GM19238 (cell line): ENCODE data around the gene GRIFIN.
A peak's percentile ranks its signal among the peaks of the same experiment; 100 is the strongest.
"Not testable (repeated sequence)": the region's sequence is repeated elsewhere in the genome, so short reads cannot be mapped to it uniquely, and the experiment has no call there.

Experiments used
- DNase-seq: peaks from one replicate; pipeline ENCODE4 v3.0.0; 2011; ENCODE audit warnings: low spot score; ENCODE audit not compliant: insufficient read length

The GRIFIN gene

GRCh38 chr7:2460188-2460587, 16.0 kb downstream of the GRIFIN start:
- DNase-seq = no peak

DNA sequence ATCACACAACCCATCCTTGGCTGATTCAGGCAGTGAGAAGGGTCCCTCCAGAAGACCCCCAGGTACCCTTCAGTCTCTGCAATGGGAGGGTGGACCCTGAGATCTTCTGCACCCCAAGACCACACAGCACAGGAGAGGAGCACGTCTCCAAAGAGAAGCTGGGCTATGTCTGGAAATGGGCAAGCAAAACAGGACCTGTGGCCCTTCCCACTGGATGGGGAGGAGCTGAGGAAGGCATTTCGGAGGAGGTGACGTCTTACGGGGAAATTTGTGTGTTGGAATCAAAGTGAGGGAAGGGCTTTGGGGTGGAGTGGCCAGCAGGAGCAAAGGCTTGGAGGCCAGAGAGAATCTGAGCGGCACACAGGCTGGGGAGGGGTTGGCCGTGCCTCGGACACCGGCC, 16.5 kb downstream of the GRIFIN start:
- no peak for DNase-seq

GRCh38 chr7:2453849-2454248, 22.3 kb downstream of the GRIFIN start:
- not testable (repeated sequence) for DNase-seq

- DNase-seq = no peak
Measured at GRCh38 chr7:2452643-2453270, 23.4 kb downstream of the GRIFIN start.

GRCh38 chr7:2452074-2452507, 24.1 kb downstream of the GRIFIN start:
- DNase-seq = no peak

DNA sequence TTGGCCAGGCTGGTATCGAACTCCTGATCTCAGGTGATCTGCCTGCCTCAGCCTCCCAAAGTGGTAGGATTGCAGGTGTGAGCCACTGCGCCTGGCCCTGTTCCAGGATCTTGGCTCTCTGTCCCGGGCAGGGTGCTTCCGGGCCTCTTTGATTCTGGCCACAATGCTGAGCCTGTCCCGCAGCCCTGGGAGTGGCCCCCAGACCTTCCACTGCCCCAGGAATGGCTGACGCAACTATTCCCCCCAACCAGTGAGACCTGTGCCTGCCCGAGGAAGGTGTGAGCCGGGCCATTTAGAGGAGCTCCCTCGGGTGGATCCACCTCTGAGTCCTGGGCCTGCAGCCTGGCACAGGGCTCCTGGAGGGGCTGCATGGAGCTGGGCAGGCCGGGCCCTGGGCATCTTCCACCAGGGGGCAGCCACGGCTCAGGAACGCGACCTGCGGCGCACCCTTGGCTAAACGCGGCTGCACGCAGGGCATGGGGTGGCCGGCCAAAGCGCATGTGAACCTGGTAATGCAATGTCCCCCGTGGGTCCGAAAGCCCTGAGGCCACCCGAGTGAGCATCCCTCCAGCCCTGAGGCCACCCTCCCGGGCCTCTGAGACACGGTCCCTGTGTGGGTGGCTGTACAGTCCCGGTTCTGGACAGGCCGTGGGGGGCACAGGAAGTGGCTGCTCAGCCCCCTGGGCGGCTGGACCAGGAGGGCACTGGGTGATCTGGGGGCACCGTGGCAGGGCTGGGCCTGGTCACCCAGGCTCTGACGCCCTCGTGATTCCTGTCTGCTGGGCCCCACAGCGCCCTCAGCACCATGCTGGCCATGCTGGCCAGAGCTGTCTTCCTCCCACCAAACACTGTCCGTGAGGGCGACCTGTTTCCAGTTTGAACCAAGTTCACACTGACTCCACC, 24.8 kb downstream of the GRIFIN start:
- DNase-seq = peak; percentile 91

GRCh38 chr7:2450198-2451107, 25.7 kb downstream of the GRIFIN start:
- no peak for DNase-seq

- no peak for DNase-seq
Measured at GRCh38 chr7:2446676-2447075, 29.5 kb downstream of the GRIFIN start.

DNA sequence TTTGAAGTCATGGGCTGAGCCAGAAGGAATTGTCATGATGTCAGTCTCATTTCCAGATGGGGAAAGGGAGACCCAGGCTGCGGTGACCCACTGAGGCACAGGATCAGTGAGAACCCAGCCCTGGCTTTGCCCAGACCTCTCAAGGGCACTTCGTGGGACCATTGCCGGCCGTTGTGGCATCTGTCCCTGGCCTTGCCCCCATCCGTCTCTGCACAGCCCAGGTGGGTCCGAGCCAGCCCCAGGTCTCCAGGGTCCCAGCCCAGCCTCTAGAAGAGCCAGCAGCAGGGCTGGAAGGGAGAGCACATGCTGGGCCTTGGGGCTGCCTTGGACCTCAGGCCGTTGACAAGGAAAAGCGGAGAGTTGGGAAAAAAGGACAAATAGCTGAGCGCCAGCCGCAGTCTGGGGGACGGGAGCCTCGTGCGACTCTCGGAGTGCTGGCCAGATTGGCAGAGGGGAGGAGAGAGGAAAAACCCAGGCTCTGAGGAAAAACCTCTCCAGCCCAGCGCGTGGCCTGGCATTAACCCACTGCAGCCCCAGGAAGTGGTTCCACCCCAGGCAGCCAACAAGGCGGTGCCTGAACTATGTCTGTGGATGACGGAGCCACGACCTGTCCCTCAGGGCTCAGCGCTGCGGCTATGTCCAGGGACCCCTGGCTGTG, 30.2 kb downstream of the GRIFIN start:
- DNase-seq = no peak

- no peak for DNase-seq
Measured at GRCh38 chr7:2445047-2445446, 31.2 kb downstream of the GRIFIN start.

DNA sequence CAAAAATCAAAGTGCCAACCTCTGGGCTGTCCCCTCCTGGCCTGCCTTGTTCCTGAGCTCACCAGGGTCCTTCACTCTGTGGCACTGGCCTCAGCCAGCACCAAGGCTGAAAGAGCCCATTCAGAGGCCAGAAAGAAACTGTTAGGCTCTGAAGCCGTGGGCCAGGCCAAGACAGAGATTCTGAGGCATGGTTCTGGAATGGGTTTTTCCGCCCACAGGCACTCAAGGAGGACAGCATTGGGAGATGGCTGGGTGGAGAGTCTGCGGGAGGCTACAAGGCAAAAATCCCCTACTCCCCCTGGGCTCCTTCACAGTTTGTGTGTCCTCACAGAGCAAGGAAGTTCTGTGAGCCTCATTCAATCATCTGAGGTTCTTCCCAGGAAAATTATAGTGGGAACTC, 31.7 kb downstream of the GRIFIN start:
- DNase-seq = no peak

DNA sequence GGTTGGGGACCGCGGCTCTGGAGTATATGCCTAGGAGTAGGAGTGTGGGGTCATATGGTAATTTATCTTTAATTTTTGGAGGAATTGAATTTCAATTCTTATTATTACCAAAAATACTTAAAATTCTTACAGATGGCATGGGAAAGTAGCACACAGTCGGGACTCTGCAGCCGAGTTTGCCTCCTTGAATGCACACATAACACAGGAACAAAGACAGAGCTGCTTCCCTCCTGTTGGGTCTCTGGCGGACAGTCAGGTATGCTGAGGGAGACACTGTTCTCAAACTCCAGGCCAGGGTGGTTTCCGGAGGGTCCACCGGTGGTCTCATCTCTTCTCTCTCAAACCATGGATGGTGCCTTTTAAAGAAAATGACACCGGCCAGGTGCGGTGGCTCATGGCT, 32.7 kb downstream of the GRIFIN start:
- DNase-seq = no peak

GRCh38 chr7:2441430-2442058, 34.7 kb downstream of the GRIFIN start:
- DNase-seq = no peak

DNA sequence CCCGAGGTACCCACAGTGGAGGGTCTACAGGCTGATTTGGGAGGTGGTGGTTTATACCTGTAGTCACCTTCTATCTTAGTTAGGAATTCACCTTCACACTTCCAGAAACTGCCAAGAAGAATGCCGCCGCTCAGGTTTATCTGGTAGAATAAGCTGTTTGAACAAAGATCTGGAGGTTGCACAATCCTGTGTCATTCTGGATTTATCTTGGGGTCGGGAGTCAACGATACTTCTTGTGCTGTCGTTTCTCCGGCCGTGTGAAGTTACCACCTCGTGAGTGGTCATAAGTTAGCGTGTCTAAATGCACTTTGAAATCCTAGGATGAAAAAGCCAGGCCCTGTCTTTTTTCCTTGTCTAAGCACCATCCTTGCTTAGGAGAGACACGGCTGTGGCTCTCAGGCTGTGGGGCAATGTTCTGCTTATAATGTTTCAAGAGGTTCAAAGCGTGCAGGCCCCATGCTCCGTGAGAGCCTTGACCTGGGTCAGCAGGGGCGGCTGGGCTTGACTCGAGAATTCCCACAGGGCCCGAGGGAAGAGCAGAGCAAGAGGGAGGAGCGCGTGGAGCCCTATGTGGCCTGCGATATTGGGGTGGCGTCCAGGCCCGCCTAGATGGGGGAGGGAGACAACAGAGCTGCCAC, 35.5 kb downstream of the GRIFIN start:
- DNase-seq = no peak

GRCh38 chr7:2438775-2439174, 37.4 kb downstream of the GRIFIN start:
- no peak for DNase-seq

DNA sequence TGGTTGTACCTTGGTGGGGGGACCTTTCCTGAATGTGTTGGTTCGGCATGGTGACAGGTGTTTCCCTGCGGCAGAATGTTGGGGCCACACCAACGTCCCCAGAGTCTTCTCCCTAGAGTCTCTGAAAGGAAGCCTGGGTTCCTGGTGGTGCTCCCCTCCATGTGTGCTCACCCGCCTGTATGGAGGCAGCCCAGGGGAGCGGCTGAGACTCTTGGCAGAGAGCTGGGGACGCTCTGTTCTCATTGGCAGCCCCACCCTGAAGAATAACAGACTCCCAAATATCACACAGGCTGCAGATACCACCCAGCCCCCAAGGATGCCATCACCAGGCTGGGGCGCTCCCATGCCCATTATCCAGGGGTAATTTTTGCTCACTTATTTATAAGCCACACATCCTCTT, 38.0 kb downstream of the GRIFIN start:
- DNase-seq = no peak

- DNase-seq = no peak
Measured at GRCh38 chr7:2437537-2438148, 38.6 kb downstream of the GRIFIN start.

DNA sequence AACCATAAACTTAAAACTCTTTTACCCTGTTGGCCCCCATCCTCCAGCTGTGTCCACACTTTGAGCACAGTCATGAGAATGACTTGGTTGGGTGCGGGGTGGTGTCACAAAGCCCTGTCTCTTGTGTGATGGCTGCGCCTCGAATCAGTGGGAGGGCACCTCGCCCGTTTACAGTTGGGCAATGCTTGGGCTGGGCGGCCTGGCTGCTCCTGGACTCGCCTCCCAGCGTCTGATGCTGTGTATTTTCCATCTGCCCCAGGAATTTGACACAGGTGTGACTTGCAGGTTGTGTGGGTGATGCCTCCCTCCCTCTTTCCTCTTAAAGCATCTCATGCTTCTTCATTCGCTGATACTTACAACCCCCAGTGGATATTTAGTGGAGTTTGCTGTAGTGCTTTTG, 39.1 kb downstream of the GRIFIN start:
- no peak for DNase-seq

DNA sequence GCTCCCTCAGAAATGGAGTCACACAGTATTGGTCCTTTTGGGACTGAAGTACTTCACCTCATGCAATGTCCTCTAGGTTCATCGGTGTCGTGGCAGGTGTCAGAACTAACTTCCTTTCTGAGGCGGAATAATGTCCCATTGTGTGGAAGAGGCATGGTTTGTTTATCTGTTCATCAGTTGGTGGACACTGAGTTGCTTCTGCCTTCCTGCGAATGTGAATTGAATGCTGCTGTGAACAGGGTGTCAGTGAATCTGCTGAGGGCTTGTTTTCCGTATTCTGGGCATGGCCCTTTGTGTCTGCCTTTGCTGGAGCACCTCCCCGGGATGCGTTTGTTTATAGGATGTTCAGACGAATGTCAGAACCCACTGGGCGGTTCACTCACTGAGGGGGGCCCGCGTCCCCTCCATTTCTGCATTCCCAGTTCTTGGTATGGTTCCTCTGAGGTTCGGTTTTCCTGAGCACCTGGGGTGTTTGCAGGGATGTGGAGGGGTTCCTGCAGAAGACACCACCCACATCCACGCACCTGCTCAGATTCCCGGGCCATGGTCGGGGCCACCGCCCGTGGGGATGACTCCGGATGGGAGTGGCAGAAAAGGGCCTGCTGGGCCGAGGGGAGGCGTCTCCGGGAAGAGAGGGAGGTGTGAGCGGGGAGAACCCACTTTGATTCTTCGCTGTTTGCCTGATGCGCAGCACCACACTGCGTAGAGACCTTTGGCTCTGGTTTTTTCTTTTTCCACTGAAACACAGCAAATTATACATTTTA, 39.7 kb downstream of the GRIFIN start:
- DNase-seq = no peak
